Cerebellar cortex (tissue), 1 donor: ENCODE measurements around the gene TPT1.

Source experiments
- DNase-seq: peaks from one replicate; pipeline ENCODE4 v3.0.0-alpha.2; 2015; ENCODE audit warnings: low spot score

TPT1 gene

DNA sequence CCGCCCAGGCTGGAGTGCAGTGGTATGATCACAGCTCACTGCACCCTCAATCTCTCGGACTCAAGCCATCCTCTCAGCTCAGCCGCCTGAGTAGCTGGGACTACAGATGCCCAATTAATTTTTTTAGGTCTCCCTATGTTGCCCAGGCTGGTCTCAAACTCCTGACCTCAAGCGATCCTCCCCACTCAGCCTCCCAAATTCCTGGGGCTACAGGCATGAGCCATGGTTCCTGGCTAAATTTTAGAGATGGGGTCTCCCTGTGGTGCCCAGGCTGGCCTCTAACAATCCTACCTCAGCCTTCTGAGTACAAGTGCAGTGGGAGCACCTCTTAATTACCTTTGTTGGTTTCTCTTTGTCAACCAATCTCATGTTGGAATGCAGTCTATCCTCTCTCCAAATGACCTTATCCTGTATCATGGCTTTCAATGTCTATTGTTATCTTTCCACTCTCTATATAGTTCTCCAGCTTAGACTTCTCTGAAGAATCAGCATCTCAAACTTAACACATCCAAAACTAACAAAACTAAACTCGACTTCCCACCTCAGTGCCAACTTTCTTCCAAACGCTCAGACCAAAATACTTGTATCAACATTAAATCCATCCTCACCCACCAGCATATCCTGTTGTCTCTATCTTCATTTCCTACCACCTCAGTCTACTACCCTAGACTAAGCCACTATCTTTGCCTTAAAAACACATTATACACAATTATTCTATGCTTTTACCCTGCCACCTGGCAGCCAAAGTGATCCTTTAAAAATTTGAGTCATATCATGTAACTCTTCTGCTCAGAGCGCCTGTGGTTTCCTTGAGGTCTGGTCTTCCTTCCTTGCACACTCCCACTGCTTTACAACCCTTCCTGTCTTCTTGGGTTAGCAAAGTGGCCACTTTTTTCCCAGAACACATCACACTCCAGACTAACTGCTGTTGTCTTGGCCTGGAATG lies 6.7 kb downstream of the TPT1 start:
- DNase-seq = no peak

- DNase-seq = no peak
These were observed 7.6 kb downstream of the TPT1 start for GRCh38 chr13:45333251-45333976.

GRCh38 chr13:45332831-45333219 lies 8.2 kb downstream of the TPT1 start:
- no peak for DNase-seq

DNA sequence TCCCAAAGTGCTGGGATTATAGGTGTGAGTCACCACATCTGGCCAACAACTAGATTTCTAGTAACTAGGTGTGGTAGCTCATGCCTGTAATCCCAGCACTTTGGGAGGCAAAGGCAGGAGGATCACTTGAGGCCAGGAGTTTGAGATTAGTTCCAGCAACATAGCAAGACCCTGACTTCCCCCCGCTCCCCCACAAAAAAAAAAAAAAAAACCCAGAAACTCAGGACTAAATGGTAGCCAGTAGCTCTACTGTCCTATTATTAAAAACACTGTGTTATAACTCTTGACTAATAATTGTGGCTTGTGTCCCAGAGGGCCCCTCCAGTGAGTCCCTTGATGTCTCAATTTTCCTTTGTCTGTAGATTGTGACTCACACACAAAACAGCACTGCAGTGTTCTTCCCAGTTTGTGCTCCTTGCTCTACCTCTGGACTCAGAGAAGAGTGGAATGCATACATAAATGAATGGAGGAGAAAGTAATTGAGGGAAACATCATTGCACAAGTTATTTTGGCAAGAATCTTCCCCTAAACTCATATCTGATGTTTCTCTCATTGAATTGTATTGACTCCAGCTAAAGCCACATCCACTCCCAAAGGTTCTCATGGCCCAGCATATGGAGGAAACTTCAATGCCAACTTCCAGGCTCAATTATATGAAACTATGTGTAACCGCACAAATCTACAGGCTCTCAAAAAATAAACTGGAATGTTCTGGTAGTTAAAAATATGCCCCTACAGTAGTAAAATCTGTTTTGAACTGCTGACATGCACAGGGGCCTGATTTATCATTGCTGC lies 8.8 kb downstream of the TPT1 start:
- DNase-seq = no peak

- no peak for DNase-seq
These were observed 9.3 kb downstream of the TPT1 start for GRCh38 chr13:45331692-45332035.

DNA sequence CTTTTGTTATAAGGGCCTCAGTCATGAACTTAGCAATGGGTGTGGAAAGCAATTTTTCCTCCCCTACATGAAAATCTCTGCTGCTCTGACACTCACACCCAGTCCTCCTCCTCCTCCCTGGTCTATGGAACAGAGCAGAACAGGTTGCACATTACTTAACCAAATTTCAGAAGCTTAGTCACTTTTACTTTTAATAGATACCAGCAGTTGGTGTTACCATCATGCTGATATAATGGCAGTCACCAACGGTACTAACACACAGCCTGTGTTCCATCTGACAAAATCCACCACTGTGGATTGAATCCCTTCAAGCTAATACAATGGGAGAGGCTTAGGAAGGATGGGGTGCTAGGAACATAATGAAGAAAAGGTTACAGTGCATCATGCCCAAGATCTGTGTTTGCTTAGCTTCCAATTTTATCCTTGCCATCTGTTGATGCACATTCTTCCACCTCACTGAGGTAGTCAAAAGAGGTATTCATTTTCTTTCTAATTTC lies 9.8 kb downstream of the TPT1 start:
- DNase-seq = no peak

DNA sequence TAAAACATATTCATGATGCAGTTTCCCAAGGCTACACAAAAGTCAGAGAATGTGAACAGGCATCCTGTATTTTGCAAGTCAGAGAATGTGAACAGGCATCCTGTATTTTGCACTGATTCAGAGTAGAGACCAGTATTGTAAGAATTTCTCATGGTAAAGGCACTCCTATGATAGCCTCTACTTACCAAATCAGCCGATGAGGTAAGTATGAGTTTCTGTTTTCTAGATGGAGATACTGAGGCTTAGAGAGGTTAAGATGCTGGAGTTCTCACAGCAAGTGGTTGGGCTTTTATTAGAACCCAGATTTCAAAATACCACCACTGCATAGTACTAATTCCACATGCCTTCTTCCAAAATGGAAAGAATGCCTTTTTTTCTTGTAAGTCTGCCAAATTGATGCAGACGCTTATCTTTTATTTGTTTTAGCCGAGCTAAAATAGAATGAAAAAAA lies 12.3 kb downstream of the TPT1 start:
- no peak for DNase-seq

GRCh38 chr13:45327253-45327955 lies 13.6 kb downstream of the TPT1 start:
- no peak for DNase-seq

- no peak for DNase-seq
These were observed 15.2 kb downstream of the TPT1 start for GRCh38 chr13:45325806-45326205.

DNA sequence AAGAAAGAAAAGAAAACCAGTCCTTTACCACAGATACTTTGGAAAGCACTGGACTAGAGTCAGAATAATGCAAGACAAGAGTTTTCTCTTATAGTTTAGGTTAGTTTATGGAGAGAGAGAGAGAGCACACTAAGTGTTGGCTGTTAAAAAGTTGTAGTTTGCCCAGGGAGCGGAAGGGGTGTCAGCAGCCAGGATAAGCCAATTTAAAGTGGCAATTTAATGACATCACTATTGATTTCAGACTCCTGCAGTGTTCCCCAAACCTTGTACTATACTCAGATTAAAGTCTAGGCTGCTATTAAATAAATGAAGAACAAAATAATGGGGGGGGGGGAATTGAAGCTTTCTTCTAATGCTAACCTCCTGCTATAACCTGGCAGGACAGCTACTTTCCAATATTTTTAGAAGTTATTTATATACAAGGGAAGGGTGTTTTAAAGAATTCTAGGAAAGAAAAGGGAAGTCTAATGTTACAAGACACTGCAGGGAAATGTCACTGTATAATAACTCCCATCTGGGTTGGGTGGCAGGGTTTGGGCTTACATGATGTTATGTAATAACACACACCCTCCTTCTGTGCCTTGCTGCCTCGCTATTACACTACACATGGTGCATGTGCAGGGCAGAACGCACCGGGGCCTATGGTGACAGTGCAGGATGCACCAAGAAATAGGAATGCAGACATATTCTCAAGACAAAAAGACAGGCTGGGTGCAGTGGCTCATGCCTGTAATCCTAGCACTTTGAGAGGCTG lies 19.9 kb downstream of the TPT1 start:
- no peak for DNase-seq

DNA sequence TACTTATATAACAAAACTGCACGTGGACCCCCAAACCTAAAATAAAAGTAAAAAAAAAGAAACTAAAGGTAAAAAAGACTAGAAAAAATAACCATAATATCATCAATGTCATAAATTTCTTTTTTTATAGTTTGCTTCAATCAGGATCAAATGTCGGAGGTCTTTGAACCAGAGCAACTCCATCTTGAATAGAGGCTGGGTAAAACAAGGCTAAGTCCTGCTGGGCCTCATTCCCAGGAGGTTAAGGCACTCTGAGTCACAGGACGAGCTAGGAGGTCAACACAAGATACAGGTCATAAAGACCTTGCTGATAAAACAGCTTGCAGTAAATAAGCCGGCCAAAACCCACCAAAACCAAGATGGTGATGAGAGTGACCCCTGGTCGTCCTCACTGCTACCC lies 24.0 kb downstream of the TPT1 start:
- DNase-seq = no peak

DNA sequence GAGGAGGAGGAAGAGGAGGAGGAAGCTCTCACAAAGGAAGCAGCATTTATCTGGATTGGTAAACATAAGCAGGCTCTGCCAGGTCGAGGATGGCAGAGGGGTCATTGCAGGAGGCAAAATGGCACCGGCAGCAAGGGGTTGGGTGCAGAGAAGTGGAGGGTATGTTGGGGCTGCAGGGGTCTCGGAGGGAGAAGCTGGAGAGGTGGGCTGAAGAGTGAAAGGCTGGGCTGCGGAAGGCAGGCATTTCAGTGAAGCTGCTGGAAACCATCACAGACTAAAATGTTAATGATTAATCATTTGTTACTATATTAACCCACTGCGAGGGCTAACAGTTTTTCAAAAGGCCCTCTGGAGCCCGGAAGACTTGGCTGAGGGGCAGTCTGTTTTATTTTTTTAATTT lies 24.6 kb downstream of the TPT1 start:
- DNase-seq = no peak

- DNase-seq = no peak
These were observed 25.3 kb downstream of the TPT1 start for GRCh38 chr13:45315520-45316167.

DNA sequence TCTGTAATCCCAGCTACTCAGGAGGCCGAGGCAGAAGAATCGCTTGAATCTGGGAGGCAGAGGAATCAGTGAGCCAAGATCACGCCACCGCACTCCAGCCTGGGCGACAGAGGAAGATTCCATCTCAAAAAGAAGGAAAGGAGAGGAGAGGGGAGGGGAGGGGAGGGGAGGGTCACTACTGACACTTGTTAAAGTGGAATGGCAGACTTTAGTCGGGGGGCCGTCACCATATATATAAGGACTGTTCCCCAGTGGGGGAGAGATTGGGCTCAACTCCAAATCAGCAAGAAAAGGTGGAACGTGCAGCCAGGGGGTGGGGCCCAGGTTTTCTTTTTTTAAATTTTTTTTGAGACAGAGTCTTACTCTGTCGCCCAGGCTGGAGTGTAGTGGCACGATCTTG lies 26.2 kb downstream of the TPT1 start:
- no peak for DNase-seq

GRCh38 chr13:45310341-45311131 lies 30.4 kb downstream of the TPT1 start:
- DNase-seq = no peak

DNA sequence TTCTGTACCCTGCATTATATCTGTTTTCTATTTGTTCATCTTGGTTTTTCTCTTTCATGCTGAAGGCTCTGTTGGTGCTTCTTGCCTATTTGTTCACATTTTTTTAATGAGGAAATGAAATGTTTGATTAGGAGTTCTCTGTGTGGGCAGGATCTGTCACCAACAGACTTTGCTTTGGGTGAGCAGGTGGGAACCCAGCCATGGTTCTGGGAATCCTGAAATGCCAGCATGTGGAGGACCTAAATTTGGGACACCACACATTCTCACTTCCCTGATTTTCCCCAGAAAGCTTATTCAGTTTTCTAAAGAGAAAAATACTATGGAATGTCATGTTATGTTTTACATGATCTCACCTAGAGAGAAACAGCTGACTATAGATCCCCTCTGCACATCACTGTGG lies 34.0 kb downstream of the TPT1 start:
- DNase-seq = no peak

GRCh38 chr13:45305079-45305478 lies 35.9 kb downstream of the TPT1 start:
- no peak for DNase-seq

DNA sequence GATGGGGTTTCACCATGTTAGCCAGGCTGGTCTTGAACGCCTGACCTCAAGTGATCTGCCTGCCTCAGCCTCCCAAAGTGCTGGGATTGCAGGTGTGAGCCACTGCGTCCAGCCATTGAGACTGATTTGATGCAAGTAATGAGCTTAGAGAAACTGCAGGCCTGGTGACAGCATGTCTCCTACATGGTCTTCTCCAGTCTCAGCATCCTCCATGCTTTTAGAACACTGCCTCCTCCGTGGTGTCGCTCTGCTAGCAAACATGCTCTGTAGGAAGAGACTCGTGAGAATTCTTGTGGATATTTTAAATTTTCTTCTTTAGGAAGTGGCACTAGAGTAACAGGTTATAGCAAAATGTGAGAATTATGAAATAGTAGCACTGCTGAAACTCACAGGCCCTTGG lies 37.1 kb downstream of the TPT1 start:
- DNase-seq = no peak

- DNase-seq = no peak
These were observed 38.0 kb downstream of the TPT1 start for GRCh38 chr13:45303026-45303425.

DNA sequence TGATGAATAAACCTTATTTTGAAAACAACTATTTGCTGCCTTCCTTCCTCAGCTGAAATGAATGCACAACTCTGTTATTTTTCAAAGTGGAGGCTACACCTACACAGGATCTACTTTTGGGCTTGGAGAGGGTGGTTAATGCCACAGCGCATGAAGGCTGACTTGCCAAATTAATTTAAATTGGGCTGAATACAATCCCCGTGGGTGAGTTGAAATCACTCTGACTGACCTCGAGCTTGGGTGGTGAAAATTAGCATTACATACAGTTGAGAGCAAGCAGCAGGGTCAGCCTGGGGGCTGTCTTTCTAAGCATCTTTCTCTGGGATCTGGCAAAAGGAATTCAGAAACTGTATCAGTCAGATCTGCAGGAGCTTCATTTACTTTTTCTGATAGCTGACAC lies 38.5 kb downstream of the TPT1 start:
- no peak for DNase-seq
